Gastrocnemius medialis (tissue), 4 donors: Measurements from ENCODE around the gene PEMT.

Experiments
- CTCF ChIP-seq, 5 experiments: fragments of 450-650 bp in 3 of 5; fragments of 200-600 bp in 2 of 5; sonication (generic) in 2 of 5; IDR thresholded peaks in 4 of 5; conservative IDR thresholded peaks in 1 of 5; 1 replicate in 4 of 5; 2 replicates in 1 of 5; pipeline ENCODE4 v1.5.1; 2016 to 2019; ENCODE audit warnings: antibody characterized with exemption in 5 of 5, mild to moderate bottlenecking in 3 of 5, moderate library complexity in 3 of 5
- POLR2A ChIP-seq, 2 donors: fragments of 450-650 bp; IDR thresholded peaks; one replicate each; pipeline ENCODE4 v1.6.1; 2017; ENCODE audit warnings: antibody characterized with exemption in 2 of 2, mild to moderate bottlenecking in 2 of 2, moderate library complexity in 2 of 2

GRCh38 chr17:17595755-17596154, 4.2 kb upstream of the PEMT start:
- TF ChIP-seq CTCF (IDR thresholded peaks at IDR 0.05 in 4 of 5, conservative IDR thresholded peaks at IDR 0.05 in 1 of 5), result no peak
- TF ChIP-seq POLR2A (IDR thresholded peaks at IDR 0.05), result no peak
